ENCODE results near the gene CDH26.
"Not testable (repeated sequence)": the region's sequence is repeated elsewhere in the genome, so short reads cannot be mapped to it uniquely, and the experiment has no call there.

CDH26 gene

DNA sequence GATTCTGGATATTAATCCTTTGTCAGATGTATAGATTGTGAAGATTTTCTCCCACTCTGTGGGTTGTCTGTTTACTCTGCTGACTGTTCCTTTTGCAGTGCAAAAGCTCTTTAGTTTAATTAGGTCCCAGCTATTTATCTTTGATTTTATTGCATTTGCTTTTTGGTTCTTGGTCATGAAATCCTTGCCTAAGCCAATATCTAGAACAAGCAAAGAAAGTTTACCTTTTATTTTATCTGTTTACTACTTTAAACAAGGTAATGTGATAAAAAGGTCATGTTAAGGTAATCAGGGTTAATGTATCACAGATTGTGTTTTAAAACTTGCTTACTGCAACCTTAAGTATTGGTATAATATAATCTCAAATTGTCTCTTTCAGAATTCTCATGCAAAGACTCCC, 655 bp upstream of the CDH26 start:
- not testable (repeated sequence) for H3K27ac ChIP-seq (ENCODE audit: low read length); H3K4me3 ChIP-seq (ENCODE audit: low read length in 2 of 2); H3K4me1 ChIP-seq (ENCODE audit: control insufficient read depth, insufficient read depth, low read length); H3K36me3 ChIP-seq (ENCODE audit: control insufficient read depth in 2 of 2, insufficient read depth in 2 of 2, low read length in 2 of 2); H3K9me3 ChIP-seq (ENCODE audit: control insufficient read depth in 2 of 2, low read length in 2 of 2); H3K9ac ChIP-seq (ENCODE audit: low read length in 2 of 2); H3K27me3 ChIP-seq (ENCODE audit: control insufficient read depth in 1 of 2, insufficient read depth in 2 of 2, low read length in 2 of 2)

- Histone ChIP-seq H3K4me1 (ENCODE audit: control insufficient read depth, insufficient read depth, low read length) (no peaks in the 10 kb centered on the region), H3K9ac (ENCODE audit: low read length in 2 of 2) (no peak overlapping the region), H3K27ac (ENCODE audit: low read length) (no peak overlapping the region), H3K4me3 (ENCODE audit: low read length in 2 of 2) (no peak overlapping the region), H3K9me3 (ENCODE audit: control insufficient read depth in 2 of 2, low read length in 2 of 2) (no peaks in the 10 kb centered on the region), H3K36me3 (ENCODE audit: control insufficient read depth in 2 of 2, insufficient read depth in 2 of 2, low read length in 2 of 2) (peaks cover 0 to 5% of the 10 kb centered on the region in 2 donors), H3K27me3 (ENCODE audit: control insufficient read depth in 1 of 2, insufficient read depth in 2 of 2, low read length in 2 of 2) (no peaks in the 10 kb centered on the region)
Measured at GRCh38 chr20:59958626-59959025, 403 bp downstream of the CDH26 start.

- H3K9me3 ChIP-seq (ENCODE audit: control insufficient read depth in 2 of 2, low read length in 2 of 2) = no peaks in the 10 kb centered on the region
- H3K9ac ChIP-seq (ENCODE audit: low read length in 2 of 2) = no peak overlapping the region
- H3K4me3 ChIP-seq (ENCODE audit: low read length in 2 of 2) = no peak overlapping the region
- peaks cover 0 to 5% of the 10 kb centered on the region in 2 donors for H3K36me3 ChIP-seq (ENCODE audit: control insufficient read depth in 2 of 2, insufficient read depth in 2 of 2, low read length in 2 of 2)
- no peaks in the 10 kb centered on the region for H3K27me3 ChIP-seq (ENCODE audit: control insufficient read depth in 1 of 2, insufficient read depth in 2 of 2, low read length in 2 of 2)
- H3K4me1 ChIP-seq (ENCODE audit: control insufficient read depth, insufficient read depth, low read length) = no peaks in the 10 kb centered on the region
- no peak overlapping the region for H3K27ac ChIP-seq (ENCODE audit: low read length)
Measured at GRCh38 chr20:59961423-59961822, 3.2 kb downstream of the CDH26 start.

- Histone ChIP-seq H3K9me3 (ENCODE audit: control insufficient read depth in 2 of 2, low read length in 2 of 2) (no peaks in the 10 kb centered on the region), H3K4me3 (ENCODE audit: low read length in 2 of 2) (no peak overlapping the region), H3K27ac (ENCODE audit: low read length) (no peak overlapping the region), H3K36me3 (ENCODE audit: control insufficient read depth in 2 of 2, insufficient read depth in 2 of 2, low read length in 2 of 2) (peaks cover 0 to 5% of the 10 kb centered on the region in 2 donors), H3K4me1 (ENCODE audit: control insufficient read depth, insufficient read depth, low read length) (no peaks in the 10 kb centered on the region), H3K9ac (ENCODE audit: low read length in 2 of 2) (no peak overlapping the region), H3K27me3 (ENCODE audit: control insufficient read depth in 1 of 2, insufficient read depth in 2 of 2, low read length in 2 of 2) (no peaks in the 10 kb centered on the region)
Measured at GRCh38 chr20:59962155-59962554, 3.9 kb downstream of the CDH26 start.

GRCh38 chr20:59966428-59966827, 8.2 kb downstream of the CDH26 start:
- no peak overlapping the region for H3K27ac ChIP-seq (ENCODE audit: low read length)
- H3K9ac ChIP-seq (ENCODE audit: low read length in 2 of 2) = no peak overlapping the region
- no peak overlapping the region for H3K4me3 ChIP-seq (ENCODE audit: low read length in 2 of 2)
- no peaks in the 10 kb centered on the region for H3K4me1 ChIP-seq (ENCODE audit: control insufficient read depth, insufficient read depth, low read length)
- H3K27me3 ChIP-seq (ENCODE audit: control insufficient read depth in 1 of 2, insufficient read depth in 2 of 2, low read length in 2 of 2) = no peaks in the 10 kb centered on the region
- H3K9me3 ChIP-seq (ENCODE audit: control insufficient read depth in 2 of 2, low read length in 2 of 2) = no peaks in the 10 kb centered on the region
- H3K36me3 ChIP-seq (ENCODE audit: control insufficient read depth in 2 of 2, insufficient read depth in 2 of 2, low read length in 2 of 2) = no peaks in the 10 kb centered on the region

GRCh38 chr20:59971428-59971827, 13.2 kb downstream of the CDH26 start:
- H3K36me3 ChIP-seq (ENCODE audit: control insufficient read depth in 2 of 2, insufficient read depth in 2 of 2, low read length in 2 of 2) = no peaks in the 10 kb centered on the region
- no peak overlapping the region for H3K27ac ChIP-seq (ENCODE audit: low read length)
- no peaks in the 10 kb centered on the region for H3K9me3 ChIP-seq (ENCODE audit: control insufficient read depth in 2 of 2, low read length in 2 of 2)
- H3K9ac ChIP-seq (ENCODE audit: low read length in 2 of 2) = no peak overlapping the region
- H3K4me3 ChIP-seq (ENCODE audit: low read length in 2 of 2) = no peak overlapping the region
- H3K27me3 ChIP-seq (ENCODE audit: control insufficient read depth in 1 of 2, insufficient read depth in 2 of 2, low read length in 2 of 2) = no peaks in the 10 kb centered on the region
- no peaks in the 10 kb centered on the region for H3K4me1 ChIP-seq (ENCODE audit: control insufficient read depth, insufficient read depth, low read length)

DNA sequence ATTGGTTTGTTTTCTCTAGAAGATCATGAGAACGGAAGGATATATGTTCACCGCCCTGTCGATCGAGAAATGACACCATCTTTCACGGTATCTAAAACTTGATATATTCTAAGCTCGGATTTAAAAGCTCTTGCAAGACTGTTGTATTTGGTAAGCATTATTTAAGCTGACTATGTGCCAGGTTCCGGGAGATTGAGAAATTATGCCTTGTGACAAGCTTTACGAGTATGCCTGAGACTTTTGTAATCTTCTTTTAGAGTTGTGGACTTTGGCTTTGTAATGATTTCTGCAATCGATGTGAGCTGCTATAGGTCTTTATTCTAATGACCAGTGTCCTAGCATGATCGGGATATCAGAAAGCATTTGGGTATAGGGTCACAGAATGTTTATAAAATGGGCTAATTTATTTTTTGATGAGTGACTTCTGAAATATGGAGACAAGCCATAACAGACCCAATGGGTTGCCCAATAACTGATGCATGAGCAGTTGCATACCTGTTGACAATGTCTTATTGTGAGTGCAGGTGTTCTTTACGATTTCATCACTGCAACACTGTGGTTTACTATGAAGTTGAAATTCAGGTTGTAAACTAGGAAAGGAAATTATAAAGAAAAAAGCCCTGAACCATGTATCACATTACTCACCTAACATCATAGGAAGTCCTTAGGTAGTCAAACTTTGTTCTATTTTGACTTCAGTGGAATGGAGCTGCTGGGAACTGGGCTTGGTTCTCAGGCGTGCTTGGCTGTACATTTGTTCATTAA, 14.0 kb downstream of the CDH26 start:
- Histone ChIP-seq H3K9ac (ENCODE audit: low read length in 2 of 2) (no peak overlapping the region), H3K9me3 (ENCODE audit: control insufficient read depth in 2 of 2, low read length in 2 of 2) (no peaks in the 10 kb centered on the region), H3K27me3 (ENCODE audit: control insufficient read depth in 1 of 2, insufficient read depth in 2 of 2, low read length in 2 of 2) (no peaks in the 10 kb centered on the region), H3K4me3 (ENCODE audit: low read length in 2 of 2) (no peak overlapping the region), H3K27ac (ENCODE audit: low read length) (no peak overlapping the region), H3K36me3 (ENCODE audit: control insufficient read depth in 2 of 2, insufficient read depth in 2 of 2, low read length in 2 of 2) (no peaks in the 10 kb centered on the region), H3K4me1 (ENCODE audit: control insufficient read depth, insufficient read depth, low read length) (peaks cover 3% of the 10 kb centered on the region)

DNA sequence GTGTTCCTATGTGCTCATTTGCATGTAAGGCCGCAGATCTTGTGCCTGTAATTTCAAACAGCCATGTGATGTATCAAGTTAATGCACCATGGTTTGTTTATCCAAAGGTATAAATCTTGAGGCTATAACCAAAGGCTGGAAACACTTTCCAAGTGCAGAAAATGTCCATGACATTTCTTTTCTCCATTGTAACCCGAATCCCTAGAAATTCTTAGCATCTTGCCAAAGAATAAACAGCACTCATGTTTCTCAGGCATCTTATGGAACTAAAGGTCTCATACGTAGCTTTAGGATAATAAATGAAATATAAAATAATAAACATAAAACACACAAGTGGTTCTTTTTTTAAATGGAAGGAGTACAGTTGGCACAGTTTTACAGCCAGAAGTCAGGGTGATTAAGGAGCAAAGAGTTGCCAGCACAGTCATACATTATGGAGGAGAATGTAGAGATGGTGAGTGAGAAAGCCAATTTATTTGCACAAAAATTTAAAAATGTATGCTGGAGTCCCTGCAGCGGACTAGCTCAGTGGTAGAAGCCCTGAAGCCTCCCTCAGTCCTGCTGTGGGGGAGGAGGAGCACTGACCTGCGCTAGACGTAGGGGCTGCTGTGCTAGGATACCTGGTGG, 18.0 kb downstream of the CDH26 start:
- H3K36me3 ChIP-seq (ENCODE audit: control insufficient read depth in 2 of 2, insufficient read depth in 2 of 2, low read length in 2 of 2) = no peaks in the 10 kb centered on the region
- no peak overlapping the region for H3K27ac ChIP-seq (ENCODE audit: low read length)
- no peaks in the 10 kb centered on the region for H3K9me3 ChIP-seq (ENCODE audit: control insufficient read depth in 2 of 2, low read length in 2 of 2)
- peaks cover 3% of the 10 kb centered on the region for H3K4me1 ChIP-seq (ENCODE audit: control insufficient read depth, insufficient read depth, low read length)
- H3K27me3 ChIP-seq (ENCODE audit: control insufficient read depth in 1 of 2, insufficient read depth in 2 of 2, low read length in 2 of 2) = no peaks in the 10 kb centered on the region
- no peak overlapping the region for H3K4me3 ChIP-seq (ENCODE audit: low read length in 2 of 2)
- H3K9ac ChIP-seq (ENCODE audit: low read length in 2 of 2) = no peak overlapping the region

GRCh38 chr20:59977086-59977485, 18.9 kb downstream of the CDH26 start:
- no peaks in the 10 kb centered on the region for H3K9me3 ChIP-seq (ENCODE audit: control insufficient read depth in 2 of 2, low read length in 2 of 2)
- H3K4me3 ChIP-seq (ENCODE audit: low read length in 2 of 2) = no peak overlapping the region
- H3K4me1 ChIP-seq (ENCODE audit: control insufficient read depth, insufficient read depth, low read length) = peaks cover 3% of the 10 kb centered on the region
- H3K27ac ChIP-seq (ENCODE audit: low read length) = no peak overlapping the region
- H3K9ac ChIP-seq (ENCODE audit: low read length in 2 of 2) = no peak overlapping the region
- no peaks in the 10 kb centered on the region for H3K36me3 ChIP-seq (ENCODE audit: control insufficient read depth in 2 of 2, insufficient read depth in 2 of 2, low read length in 2 of 2)
- no peaks in the 10 kb centered on the region for H3K27me3 ChIP-seq (ENCODE audit: control insufficient read depth in 1 of 2, insufficient read depth in 2 of 2, low read length in 2 of 2)

DNA sequence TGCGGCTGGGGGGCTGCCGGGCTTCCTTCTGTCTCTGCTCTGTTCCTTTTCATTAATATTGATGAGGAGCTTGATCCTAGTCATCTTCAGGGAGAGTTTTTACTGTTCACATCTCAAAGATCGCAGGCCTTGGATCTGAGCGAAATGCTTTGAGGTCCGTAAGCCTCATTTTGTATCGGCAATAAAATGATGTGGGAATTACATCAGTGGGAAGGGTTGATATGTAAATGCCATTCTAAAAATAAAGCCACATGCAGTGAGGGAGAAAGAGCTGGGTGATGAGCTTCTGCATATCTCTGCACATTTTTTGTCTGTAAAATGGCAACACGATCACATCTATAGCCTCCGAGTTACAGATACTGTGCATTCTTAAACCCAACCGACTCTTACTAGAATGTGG, 24.9 kb downstream of the CDH26 start:
- H3K9me3 ChIP-seq (ENCODE audit: control insufficient read depth in 2 of 2, low read length in 2 of 2) = no peaks in the 10 kb centered on the region
- H3K4me3 ChIP-seq (ENCODE audit: low read length in 2 of 2) = no peak overlapping the region
- no peaks in the 10 kb centered on the region for H3K27me3 ChIP-seq (ENCODE audit: control insufficient read depth in 1 of 2, insufficient read depth in 2 of 2, low read length in 2 of 2)
- peaks cover 2 to 4% of the 10 kb centered on the region in 2 donors for H3K36me3 ChIP-seq (ENCODE audit: control insufficient read depth in 2 of 2, insufficient read depth in 2 of 2, low read length in 2 of 2)
- no peak overlapping the region for H3K9ac ChIP-seq (ENCODE audit: low read length in 2 of 2)
- H3K27ac ChIP-seq (ENCODE audit: low read length) = no peak overlapping the region
- H3K4me1 ChIP-seq (ENCODE audit: control insufficient read depth, insufficient read depth, low read length) = no peaks in the 10 kb centered on the region

- Histone ChIP-seq H3K4me1 (ENCODE audit: control insufficient read depth, insufficient read depth, low read length) (no peaks in the 10 kb centered on the region), H3K27me3 (ENCODE audit: control insufficient read depth in 1 of 2, insufficient read depth in 2 of 2, low read length in 2 of 2) (no peaks in the 10 kb centered on the region), H3K4me3 (ENCODE audit: low read length in 2 of 2) (no peak overlapping the region), H3K27ac (ENCODE audit: low read length) (no peak overlapping the region), H3K36me3 (ENCODE audit: control insufficient read depth in 2 of 2, insufficient read depth in 2 of 2, low read length in 2 of 2) (peaks cover 2 to 4% of the 10 kb centered on the region in 2 donors), H3K9ac (ENCODE audit: low read length in 2 of 2) (no peak overlapping the region), H3K9me3 (ENCODE audit: control insufficient read depth in 2 of 2, low read length in 2 of 2) (no peaks in the 10 kb centered on the region)
Measured at GRCh38 chr20:59984541-59984940, 26.3 kb downstream of the CDH26 start.

Data from stomach smooth muscle (tissue), 2 donors.